GM18526 (cell line): ENCODE data around the gene RFTN2.

ENCODE experiments used
- POLR2A ChIP-seq: IDR thresholded peaks from 3 replicates; pipeline ENCODE4 v1.6.1; 2011; ENCODE audit not compliant: insufficient read length; ENCODE audit errors: extremely low read depth

Gene RFTN2

DNA sequence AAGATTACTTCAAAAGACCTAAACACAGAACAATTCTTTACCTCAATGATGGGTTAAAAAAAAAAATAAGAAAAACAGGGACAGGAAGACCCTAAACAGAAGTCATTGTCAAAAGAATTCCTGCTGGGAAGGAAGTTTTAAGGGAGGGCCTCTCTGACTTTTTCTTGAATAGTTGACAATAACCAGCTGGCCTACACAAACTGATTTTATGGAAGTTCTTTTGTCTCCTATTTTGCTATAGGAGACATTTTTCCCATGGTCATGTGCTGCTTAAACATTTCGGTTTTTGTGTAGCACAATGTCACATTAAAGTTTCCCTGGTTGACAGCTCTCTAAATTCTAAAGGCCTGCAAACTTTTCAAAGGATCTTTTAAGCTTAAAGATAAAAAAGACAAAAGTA, 55.3 kb downstream of the RFTN2 start:
- TF ChIP-seq POLR2A, result no peak

- TF ChIP-seq POLR2A, result no peak
Measured at GRCh38 chr2:197615016-197615652, 60.3 kb downstream of the RFTN2 start.

GRCh38 chr2:197614532-197614931, 60.9 kb downstream of the RFTN2 start:
- TF ChIP-seq POLR2A, result no peak

- no peak for TF ChIP-seq POLR2A
Measured at GRCh38 chr2:197613509-197613987, 61.8 kb downstream of the RFTN2 start.

GRCh38 chr2:197606180-197606579, 69.2 kb downstream of the RFTN2 start:
- TF ChIP-seq POLR2A, result no peak

DNA sequence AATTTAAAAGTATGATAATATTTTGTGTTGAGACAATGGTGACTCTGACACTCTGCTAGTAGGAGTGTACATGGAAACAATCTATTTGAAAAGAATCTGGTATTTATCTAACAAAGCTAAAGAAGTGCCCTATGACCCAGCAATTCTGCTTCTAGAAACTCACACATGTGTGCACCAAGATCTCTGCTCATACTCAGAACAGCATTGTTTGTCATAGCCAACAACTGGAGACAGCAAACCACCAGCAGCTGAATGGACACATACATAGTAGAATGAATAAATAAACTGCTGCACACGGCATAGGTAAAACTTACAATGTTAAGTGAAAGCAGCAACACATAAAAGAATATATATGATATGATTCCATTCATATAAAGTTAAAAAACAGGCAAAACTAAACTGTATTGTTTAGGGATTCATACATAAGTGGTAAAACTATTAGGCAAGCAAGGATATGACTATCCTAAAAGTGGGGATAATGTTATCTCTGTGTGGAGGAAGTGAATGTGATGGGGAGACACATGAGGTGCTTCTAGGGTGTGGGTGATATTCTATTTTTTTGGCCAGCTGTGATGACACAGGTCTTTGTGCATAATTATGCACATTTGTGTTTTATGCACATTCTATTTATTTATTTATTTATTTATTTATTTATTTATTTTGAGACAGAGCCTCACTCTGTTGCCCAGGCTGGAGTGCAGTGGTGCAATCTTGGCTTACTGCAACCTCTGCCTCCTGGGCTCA, 71.1 kb downstream of the RFTN2 start:
- no peak for TF ChIP-seq POLR2A

DNA sequence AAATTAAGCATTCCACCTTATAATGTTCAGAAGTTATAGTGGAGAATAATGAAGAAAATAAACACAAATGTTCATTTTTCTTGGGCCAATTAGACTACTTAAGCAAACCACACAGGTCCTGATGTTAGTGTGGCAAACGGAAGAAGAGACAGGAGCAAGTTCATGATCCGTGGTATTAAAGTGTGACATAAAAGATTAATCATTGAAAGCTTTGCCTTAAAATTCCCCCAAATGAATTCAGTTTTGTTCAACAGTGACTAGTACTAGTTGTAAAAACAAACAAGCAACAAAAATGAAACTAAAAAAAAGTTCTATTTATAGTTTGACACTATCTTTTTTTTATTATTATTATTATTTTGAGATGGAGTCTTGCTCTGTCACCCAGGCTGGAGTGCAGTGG, 73.7 kb downstream of the RFTN2 start:
- TF ChIP-seq POLR2A, result no peak

DNA sequence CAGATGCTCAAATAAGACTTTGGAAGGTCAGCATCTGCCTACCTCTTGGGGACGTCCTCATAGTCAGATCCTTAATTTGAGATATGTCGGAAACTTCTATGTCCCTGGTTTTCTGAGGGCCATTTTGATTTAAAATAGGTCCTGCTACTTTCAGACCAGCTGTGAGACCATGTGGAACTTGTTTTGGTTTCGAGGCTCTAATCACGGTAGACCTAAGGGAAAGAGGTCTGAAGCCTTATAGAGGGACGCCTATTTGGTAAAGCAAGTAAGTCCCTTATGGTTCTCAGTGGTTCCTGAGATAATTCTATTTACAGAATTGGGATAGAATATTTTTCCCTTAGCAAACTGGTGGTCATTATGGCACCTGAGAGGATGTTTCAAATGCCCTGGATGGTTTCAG, 75.1 kb downstream of the RFTN2 start:
- no peak for TF ChIP-seq POLR2A

- TF ChIP-seq POLR2A, result no peak
Measured at GRCh38 chr2:197599285-197599965, 76.0 kb downstream of the RFTN2 start.

DNA sequence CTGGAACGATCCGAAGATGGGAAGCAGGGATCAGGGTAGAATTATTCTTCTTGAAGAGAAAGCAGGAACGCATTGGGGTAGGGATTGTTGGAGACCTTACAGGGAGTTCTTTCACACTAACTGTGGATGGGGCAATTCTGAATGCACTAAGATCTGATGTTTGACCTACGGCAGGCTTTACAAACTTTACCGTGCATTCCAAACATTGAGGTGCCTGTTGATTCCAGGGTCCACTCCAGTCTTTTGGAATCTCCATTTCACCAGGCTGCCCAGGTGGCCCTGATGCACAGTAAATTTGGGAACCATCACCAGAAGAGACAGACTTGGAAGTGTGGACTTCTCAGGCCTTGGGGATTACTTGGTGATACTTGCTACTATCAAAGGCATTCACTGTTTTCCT, 76.9 kb downstream of the RFTN2 start:
- no peak for TF ChIP-seq POLR2A

GRCh38 chr2:197597166-197597565, 78.2 kb downstream of the RFTN2 start:
- TF ChIP-seq POLR2A, result no peak

GRCh38 chr2:197596766-197597165, 78.6 kb downstream of the RFTN2 start:
- no peak for TF ChIP-seq POLR2A

- no peak for TF ChIP-seq POLR2A
Measured at GRCh38 chr2:197591339-197592072, 83.9 kb downstream of the RFTN2 start.

DNA sequence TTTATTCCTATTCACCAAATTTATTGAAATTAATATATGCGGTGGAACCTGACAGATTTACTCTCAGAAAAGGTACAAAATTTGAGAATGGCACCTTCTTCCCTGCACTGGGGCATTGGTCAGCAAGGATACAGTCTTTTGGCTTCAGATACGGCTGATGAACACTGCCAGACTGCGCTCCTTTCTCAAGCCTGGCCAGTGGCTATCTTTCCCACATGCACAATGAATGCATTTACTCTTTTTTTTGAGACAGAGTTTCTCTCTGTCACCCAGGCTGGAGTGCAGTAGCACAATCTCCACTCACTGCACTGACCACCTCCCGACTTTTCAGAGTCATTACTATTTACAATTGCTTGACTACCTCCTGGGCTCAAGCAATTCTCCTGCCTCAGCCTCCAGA, 97.9 kb downstream of the RFTN2 start:
- TF ChIP-seq POLR2A, result no peak

DNA sequence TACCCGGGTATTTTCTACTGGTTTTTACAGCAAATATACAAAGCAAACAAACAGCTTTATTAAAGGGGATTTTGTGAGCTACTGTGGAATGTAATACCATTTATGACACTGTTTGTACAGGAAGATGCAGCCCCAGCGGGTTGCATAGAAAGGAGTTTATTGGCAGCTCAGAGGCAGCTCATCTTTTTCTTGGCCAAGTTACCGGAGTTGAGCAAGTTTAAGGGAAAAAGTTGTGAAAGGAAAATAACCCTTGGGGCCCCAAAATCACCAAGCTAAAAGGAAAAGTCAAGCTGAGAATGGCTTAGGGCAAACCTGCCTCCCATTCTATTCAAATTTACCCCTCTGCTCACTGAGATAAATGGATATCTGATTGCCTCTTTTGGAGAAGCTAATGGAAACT, 98.8 kb downstream of the RFTN2 start:
- TF ChIP-seq POLR2A, result no peak
